Transverse colon (tissue), 4 donors: ENCODE results near the gene ATMIN. TPM values are rescaled to one million over a fixed set of nuclear protein-coding genes. Genes with fewer than 3 reads are reported as not detected.

Source experiments
- DNase-seq: peaks from one replicate; pipeline ENCODE4 v3.0.0-alpha.2; 2019
- H3K27ac ChIP-seq, 4 donors: fragments of 200-600 bp; sonication (generic); 2 replicates each; pipeline ENCODE4 v1.5.1; 2016 to 2018; ENCODE audit warnings: inconsistent platforms in 4 of 4
- H3K27me3 ChIP-seq: fragments of 200-600 bp; sonication (generic); 2 replicates; pipeline ENCODE4 v1.5.1; 2017; ENCODE audit warnings: inconsistent platforms
- H3K36me3 ChIP-seq, 4 donors: fragments of 200-600 bp; sonication (generic); 2 replicates each; pipeline ENCODE4 v1.5.1; 2017 to 2019; ENCODE audit warnings: inconsistent platforms in 4 of 4
- H3K4me1 ChIP-seq, 4 donors: fragments of 200-600 bp; sonication (generic); 2 replicates each; pipeline ENCODE4 v1.5.1; 2017 to 2020; ENCODE audit warnings: inconsistent platforms in 4 of 4
- H3K4me3 ChIP-seq, 4 donors: fragments of 200-600 bp; sonication (generic); 1 replicate in 1 of 4; 2 replicates in 3 of 4; pipeline versions ENCODE4 v1.5.1 to v1.6.1; 2017 to 2019; ENCODE audit warnings: inconsistent platforms in 4 of 4
- H3K9me3 ChIP-seq, 2 donors: fragments of 200-600 bp; sonication (generic); 2 replicates each; pipeline ENCODE4 v1.5.1; 2017 to 2019; ENCODE audit warnings: inconsistent platforms in 2 of 2
- CTCF ChIP-seq, 5 experiments: fragments of 200-600 bp in 3 of 5; fragments of 450-650 bp in 2 of 5; sonication (generic) in 3 of 5; IDR thresholded peaks; 1 replicate in 2 of 5; 2 replicates in 3 of 5; pipeline ENCODE4 v1.5.1; 2016 to 2017; ENCODE audit warnings: antibody characterized with exemption in 5 of 5, inconsistent platforms in 3 of 5, mild to moderate bottlenecking in 2 of 5, moderate library complexity in 1 of 5
- EP300 ChIP-seq: sonication (generic); formaldehyde crosslinking; IDR thresholded peaks from one replicate; pipeline ENCODE4 v1.6.1; 2017; ENCODE audit warnings: antibody characterized with exemption, low read depth
- POLR2A ChIP-seq: fragments of 450-650 bp; IDR thresholded peaks from one replicate; pipeline ENCODE4 v1.6.1; 2016; ENCODE audit warnings: antibody characterized with exemption, mild to moderate bottlenecking, moderate library complexity
- POLR2AphosphoS5 ChIP-seq, 3 donors: sonication (generic); formaldehyde crosslinking; IDR thresholded peaks; one replicate each; pipeline ENCODE4 v1.6.1; 2016; ENCODE audit warnings: antibody characterized with exemption in 3 of 3
- WGBS, 2 donors: methylation state at CpG; one replicate each; pipeline ENCODE4 v1.1.5; 2018; ENCODE audit warnings: low coverage in 1 of 2; 5-methylcytosine and 5-hydroxymethylcytosine counted together
- in situ Hi-C, 4 donors: fragments of 200-750 bp; cut with MboI; loops; one replicate each; pipeline versions ENCODE4 v1.15.0 to v1.15.1; 2017; ENCODE audit warnings: low sequenced_read_pairs in 3 of 4, low pct_ligation_motif_present in 1 of 4, low pct_unique_long_range_greater_than_20kb in 1 of 4
- intact Hi-C: fragments of 100-400 bp; cut with DNase I; formaldehyde crosslinking; loops from one replicate; pipeline ENCODE4 v1.15.1; 2023; ENCODE audit warnings: low total_unique reads
- total RNA-seq, 4 donors: library from RNA; depleted of rRNA; stranded (reverse); fragments of >200 nt; gene quantifications; one replicate each; pipeline ENCODE4 v1.1.0, GENCODE V29; 2016

ATMIN gene
- total RNA-seq, 4 donors from 2014 or later: 24.7 to 86.0 (median 35.5) TPM

GRCh38 chr16:80990577-80990976 is 45.1 kb upstream of the ATMIN start:
- in situ Hi-C loops: no loop called here
- Histone ChIP-seq H3K4me3 (no peak overlapping the region), H3K27me3 (no peaks in the 10 kb centered on the region), H3K27ac (no peak overlapping the region), H3K4me1 (peaks cover 0 to 6% (median 0%) of the 10 kb centered on the region in 4 donors), H3K36me3 (no peaks in the 10 kb centered on the region), H3K9me3 (no peaks in the 10 kb centered on the region)
- intact Hi-C loops: no loop called here
- TF ChIP-seq EP300 (no peak), POLR2AphosphoS5 (IDR thresholded peaks at IDR 0.05) (no peak), POLR2A (no peak), CTCF (IDR thresholded peaks at IDR 0.05) (no peak)
- no peak for DNase-seq
- WGBS, 2 donors: 90 to 100% methylated on average over 2 to 3 of the region's 3 CpGs

DNA sequence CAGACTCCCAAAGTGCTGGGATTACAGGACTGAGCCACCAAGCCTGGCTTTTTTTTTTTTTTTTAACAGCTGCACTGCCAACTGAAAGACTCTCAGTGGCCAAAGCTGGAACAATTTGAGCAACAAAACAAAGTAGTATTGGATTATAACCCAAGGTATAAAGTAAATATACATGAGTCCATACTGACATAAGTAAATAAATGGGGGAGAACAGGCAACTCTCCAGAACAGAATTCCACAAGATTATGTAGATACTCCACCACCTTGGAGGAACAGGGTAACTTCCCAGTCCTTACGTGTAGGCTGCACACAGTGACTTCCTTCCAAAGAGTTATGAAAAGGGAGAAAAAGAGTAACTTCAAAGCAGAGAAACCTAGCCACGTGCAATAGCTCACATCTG is 44.7 kb upstream of the ATMIN start:
- H3K4me3 ChIP-seq: no peak overlapping the region
- in situ Hi-C loops: no loop called here
- H3K36me3 ChIP-seq: no peaks in the 10 kb centered on the region
- peaks cover 0 to 6% (median under 1%) of the 10 kb centered on the region in 4 donors for H3K4me1 ChIP-seq
- intact Hi-C loops: no loop called here
- DNase-seq: no peak
- WGBS, 2 donors: 80 to 89% methylated on average over 2 of the region's 2 CpGs
- TF ChIP-seq CTCF (IDR thresholded peaks at IDR 0.05) (no peak), POLR2A (no peak), EP300 (no peak), POLR2AphosphoS5 (IDR thresholded peaks at IDR 0.05) (no peak)
- no peaks in the 10 kb centered on the region for H3K27me3 ChIP-seq
- H3K27ac ChIP-seq: no peak overlapping the region
- H3K9me3 ChIP-seq: no peaks in the 10 kb centered on the region

DNA sequence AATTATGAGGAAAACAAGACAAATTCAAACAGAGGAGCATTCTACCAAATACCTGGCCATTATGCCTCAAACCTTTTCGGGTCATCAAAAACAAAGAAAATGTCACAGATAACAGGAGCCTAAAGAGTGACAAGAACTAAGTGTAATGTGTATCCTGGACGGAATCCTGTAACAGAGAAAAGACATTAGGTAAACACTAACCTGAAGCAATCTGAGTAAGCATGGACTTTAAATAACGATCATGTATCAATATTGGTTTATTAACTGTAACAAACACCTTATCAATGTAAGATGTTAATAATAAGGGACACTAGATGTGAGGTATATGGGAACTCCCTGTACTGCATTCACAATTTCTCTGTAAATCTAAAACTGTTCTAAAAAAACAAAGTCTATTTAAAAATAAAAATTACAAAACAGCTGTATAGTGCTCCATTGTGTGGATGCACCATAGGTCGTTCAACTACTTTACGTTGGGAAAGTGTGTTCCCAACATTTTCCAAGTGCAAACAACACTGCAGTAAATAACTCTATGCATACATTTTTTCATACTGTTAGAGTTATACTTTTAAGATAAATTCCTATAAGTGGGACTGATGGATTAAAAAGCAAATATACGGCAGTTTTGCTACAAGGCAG is 43.7 kb upstream of the ATMIN start:
- Histone ChIP-seq H3K27me3 (no peaks in the 10 kb centered on the region), H3K4me1 (peaks cover 3 to 12% (median 9%) of the 10 kb centered on the region in 4 donors), H3K4me3 (no peak overlapping the region), H3K27ac (no peak overlapping the region), H3K9me3 (no peaks in the 10 kb centered on the region), H3K36me3 (no peaks in the 10 kb centered on the region)
- in situ Hi-C loops: no loop called here
- intact Hi-C loops: no loop called here
- WGBS, 2 donors: 62 to 71% methylated on average over 6 of the region's 6 CpGs
- TF ChIP-seq POLR2AphosphoS5 (IDR thresholded peaks at IDR 0.05) (no peak), POLR2A (no peak), EP300 (no peak), CTCF (IDR thresholded peaks at IDR 0.05) (no peak)
- DNase-seq: no peak

DNA sequence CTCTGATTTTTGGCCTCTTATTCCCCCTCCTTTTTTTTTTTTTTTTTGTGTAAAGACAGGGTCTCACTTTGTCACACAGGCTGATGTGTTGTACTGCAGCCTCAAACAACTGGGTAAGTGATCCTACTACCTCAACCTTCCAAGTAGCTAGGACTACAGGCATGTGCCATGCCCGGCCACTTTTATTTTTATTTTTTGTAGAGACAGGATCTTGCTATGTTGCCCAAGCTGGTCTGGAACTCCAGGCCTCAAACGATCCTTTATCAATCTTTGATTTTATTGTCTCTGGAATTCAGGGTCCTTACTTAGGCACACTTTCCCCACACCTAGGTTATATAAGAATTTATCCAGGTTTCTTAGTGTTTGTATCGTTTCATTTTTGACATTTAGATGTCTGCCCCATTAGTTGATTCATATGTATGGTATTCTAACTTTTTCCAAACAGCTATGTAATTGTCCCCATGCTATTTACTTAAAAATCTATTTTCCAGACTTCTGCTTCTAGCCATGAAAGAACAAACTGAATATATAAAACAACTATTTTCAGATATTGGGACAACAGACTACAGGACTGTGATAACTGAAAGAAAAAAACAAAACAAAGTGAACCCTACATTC is 42.9 kb upstream of the ATMIN start:
- H3K27me3 ChIP-seq: no peaks in the 10 kb centered on the region
- intact Hi-C loops: no loop called here
- H3K36me3 ChIP-seq: no peaks in the 10 kb centered on the region
- H3K9me3 ChIP-seq: no peaks in the 10 kb centered on the region
- H3K27ac ChIP-seq: no peak overlapping the region
- TF ChIP-seq CTCF (IDR thresholded peaks at IDR 0.05): no peak
- TF ChIP-seq POLR2A: no peak
- TF ChIP-seq POLR2AphosphoS5 (IDR thresholded peaks at IDR 0.05): no peak
- no peak for TF ChIP-seq EP300
- peaks cover 3 to 19% (median 18%) of the 10 kb centered on the region in 4 donors for H3K4me1 ChIP-seq
- DNase-seq: no peak
- 82 to 86% methylated on average over 1 to 3 of the region's 3 CpGs for WGBS, 2 donors
- in situ Hi-C loops: no loop called here
- no peak overlapping the region for H3K4me3 ChIP-seq
